Testis (tissue), 2 donors: ENCODE data around the gene CSNK1A1L.

Experiments used
- POLR2A ChIP-seq: fragments of 450-650 bp; IDR thresholded peaks from one replicate; pipeline ENCODE4 v1.6.1; 2017; ENCODE audit warnings: antibody characterized with exemption, mild to moderate bottlenecking, moderate library complexity
- TF ChIP-seq, protein P1 (sequence below), 3 experiments: fragments of 450-650 bp in 2 of 3; fragments of 200-600 bp in 1 of 3; sonication (generic) in 1 of 3; IDR thresholded peaks; one replicate each; pipeline ENCODE4 v1.5.1; 2016 to 2019; ENCODE audit warnings: antibody characterized with exemption in 3 of 3, mild to moderate bottlenecking in 2 of 3, moderate library complexity in 1 of 3

GRCh38 chr13:37065890-37066526, 39.5 kb downstream of the CSNK1A1L start:
- TF ChIP-seq, protein P1, sequence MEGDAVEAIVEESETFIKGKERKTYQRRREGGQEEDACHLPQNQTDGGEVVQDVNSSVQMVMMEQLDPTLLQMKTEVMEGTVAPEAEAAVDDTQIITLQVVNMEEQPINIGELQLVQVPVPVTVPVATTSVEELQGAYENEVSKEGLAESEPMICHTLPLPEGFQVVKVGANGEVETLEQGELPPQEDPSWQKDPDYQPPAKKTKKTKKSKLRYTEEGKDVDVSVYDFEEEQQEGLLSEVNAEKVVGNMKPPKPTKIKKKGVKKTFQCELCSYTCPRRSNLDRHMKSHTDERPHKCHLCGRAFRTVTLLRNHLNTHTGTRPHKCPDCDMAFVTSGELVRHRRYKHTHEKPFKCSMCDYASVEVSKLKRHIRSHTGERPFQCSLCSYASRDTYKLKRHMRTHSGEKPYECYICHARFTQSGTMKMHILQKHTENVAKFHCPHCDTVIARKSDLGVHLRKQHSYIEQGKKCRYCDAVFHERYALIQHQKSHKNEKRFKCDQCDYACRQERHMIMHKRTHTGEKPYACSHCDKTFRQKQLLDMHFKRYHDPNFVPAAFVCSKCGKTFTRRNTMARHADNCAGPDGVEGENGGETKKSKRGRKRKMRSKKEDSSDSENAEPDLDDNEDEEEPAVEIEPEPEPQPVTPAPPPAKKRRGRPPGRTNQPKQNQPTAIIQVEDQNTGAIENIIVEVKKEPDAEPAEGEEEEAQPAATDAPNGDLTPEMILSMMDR (IDR thresholded peaks at IDR 0.05), result no peak
- no peak for TF ChIP-seq POLR2A
